ENCODE results near the gene BNC2. TPM values are rescaled to one million over a fixed set of nuclear protein-coding genes. Genes with fewer than 3 reads are reported as not detected.

The BNC2 gene
- total and polyA plus RNA-seq, 8 donors: 0.28 to 7.6 (median 0.99) TPM

GRCh38 chr9:16625811-16626210 lies 244.7 kb downstream of the BNC2 start:
- DNase-seq (no peak), FAIRE-seq (no peak), ATAC-seq (no peak)
- Histone ChIP-seq H3K9me3 (no peaks in the 10 kb centered on the region), H3K4me1 (no peaks in the 10 kb centered on the region), H3K4me3 (no peak overlapping the region), H3K27ac (no peak overlapping the region), H3K36me3 (no peaks in the 10 kb centered on the region), H3K27me3 (peaks cover 0 to 3% (median 0%) of the 10 kb centered on the region in 4 donors)
- intact Hi-C loops (cut with DNase I): no loop called here
- no peak for TF ChIP-seq CTCF (IDR thresholded peaks at IDR 0.05)
- 83 to 93% methylated on average over 1 of the region's 1 CpG for WGBS, 2 donors

- no peak for FAIRE-seq
- intact Hi-C loops (cut with DNase I): no loop called here
- Histone ChIP-seq H3K9me3 (no peaks in the 10 kb centered on the region), H3K4me1 (no peaks in the 10 kb centered on the region), H3K4me3 (no peak overlapping the region), H3K36me3 (no peaks in the 10 kb centered on the region), H3K27me3 (peaks cover 0 to 2% (median 0%) of the 10 kb centered on the region in 4 donors), H3K27ac (no peak overlapping the region)
- no peak for TF ChIP-seq CTCF (IDR thresholded peaks at IDR 0.05)
- WGBS, 2 donors: 66 to 78% methylated on average over 9 of the region's 9 CpGs
- no peak for ATAC-seq
- DNase-seq: no peak
Measured at GRCh38 chr9:16625161-16625631, 245.3 kb downstream of the BNC2 start.

DNA sequence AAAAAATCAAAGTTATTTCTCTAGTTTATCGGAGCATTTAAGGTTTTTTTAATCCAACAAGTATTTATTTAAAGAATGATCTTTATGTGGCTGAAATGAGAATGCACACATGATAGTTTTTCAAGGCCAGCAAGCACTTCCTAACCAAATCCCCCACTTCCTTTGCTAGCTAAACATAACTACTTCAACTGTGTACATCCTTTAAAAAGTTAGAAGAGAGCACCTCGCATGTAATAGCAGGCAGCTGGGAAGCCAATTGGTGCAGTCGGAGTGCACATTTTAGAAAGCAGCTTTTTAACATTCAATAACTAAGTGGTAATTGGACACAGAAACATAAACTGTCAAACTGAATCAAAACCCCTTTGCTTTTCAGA lies 245.7 kb downstream of the BNC2 start:
- Histone ChIP-seq H3K9me3 (no peaks in the 10 kb centered on the region), H3K27ac (no peak overlapping the region), H3K4me3 (no peak overlapping the region), H3K27me3 (no peaks in the 10 kb centered on the region), H3K4me1 (no peaks in the 10 kb centered on the region), H3K36me3 (no peaks in the 10 kb centered on the region)
- ATAC-seq (no peak), DNase-seq (no peak), FAIRE-seq (no peak)
- WGBS, 2 donors: 72 to 76% methylated on average over 3 of the region's 3 CpGs
- TF ChIP-seq CTCF (IDR thresholded peaks at IDR 0.05): no peak
- intact Hi-C loops (cut with DNase I): no loop called here

- WGBS, 2 donors: 69 to 84% methylated on average over 6 of the region's 6 CpGs
- no peak for TF ChIP-seq CTCF (IDR thresholded peaks at IDR 0.05)
- FAIRE-seq: no peak
- Histone ChIP-seq H3K4me1 (no peaks in the 10 kb centered on the region), H3K4me3 (no peak overlapping the region), H3K36me3 (no peaks in the 10 kb centered on the region), H3K27me3 (no peaks in the 10 kb centered on the region), H3K27ac (no peak overlapping the region), H3K9me3 (no peaks in the 10 kb centered on the region)
- DNase-seq: no peak
- intact Hi-C loops (cut with DNase I): no loop called here
- no peak for ATAC-seq
Measured at GRCh38 chr9:16623989-16624743, 246.3 kb downstream of the BNC2 start.

- FAIRE-seq (no peak), ATAC-seq (no peak), DNase-seq (no peak)
- no peak overlapping the region for H3K4me3 ChIP-seq
- no peaks in the 10 kb centered on the region for H3K9me3 ChIP-seq
- no peak for TF ChIP-seq CTCF (IDR thresholded peaks at IDR 0.05)
- no peaks in the 10 kb centered on the region for H3K36me3 ChIP-seq
- intact Hi-C loops (cut with DNase I): no loop called here
- no peak overlapping the region for H3K27ac ChIP-seq
- WGBS, 2 donors: 72 to 76% methylated on average over 3 of the region's 3 CpGs
- no peaks in the 10 kb centered on the region for H3K4me1 ChIP-seq
- no peaks in the 10 kb centered on the region for H3K27me3 ChIP-seq
Measured at GRCh38 chr9:16622541-16622940, 247.9 kb downstream of the BNC2 start.
